ENCODE measurements around the gene FRMD7.

Gene FRMD7

GRCh38 chrX:132033166-132033565 lies 94.7 kb downstream of the FRMD7 start:
- TF ChIP-seq ZNF274 (IDR thresholded peaks at IDR 0.05; ENCODE audit: low read depth, low read length): no peak
- H3K4me3 ChIP-seq (ENCODE audit: low read length): no peak overlapping the region

GRCh38 chrX:132031867-132032266 lies 96.0 kb downstream of the FRMD7 start:
- TF ChIP-seq ZNF274 (IDR thresholded peaks at IDR 0.05; ENCODE audit: low read depth, low read length): no peak
- H3K4me3 ChIP-seq (ENCODE audit: low read length): no peak overlapping the region

- no peak for TF ChIP-seq ZNF274 (IDR thresholded peaks at IDR 0.05; ENCODE audit: low read depth, low read length)
- H3K4me3 ChIP-seq (ENCODE audit: low read length): no peak overlapping the region
Observed at GRCh38 chrX:132030264-132030663, 97.6 kb downstream of the FRMD7 start.

Measured in GM08714 (cell line).